Naive thymus-derived CD4-positive, alpha-beta T cell (primary cell): ENCODE measurements around the gene ZNF467. TPM values are rescaled to one million over a fixed set of nuclear protein-coding genes. Genes with fewer than 3 reads are reported as not detected.

Experiments
- ATAC-seq: fragments of 150-1000 bp; cut with Tn5 transposase; 2 replicates; pipeline ENCODE4 v1.10.0; 2021; ENCODE audit warnings: mild to moderate bottlenecking, moderate library complexity
- CTCF ChIA-PET: fragments of 350-600 bp; sonication (Branson Sonifier 250); formaldehyde crosslinking; loops from one replicate; lab custom pipeline; 2021; ENCODE audit warnings: antibody characterized with exemption; lab: Charles Lee
- POLR2A ChIA-PET: fragments of 350-600 bp; sonication (Branson Sonifier 250); formaldehyde crosslinking; loops from one replicate; lab custom pipeline; 2021; ENCODE audit warnings: antibody characterized with exemption, inconsistent platforms; lab: Charles Lee
- DNase-seq, 9 donors: peaks; one replicate each; pipeline versions ENCODE4 v3.0.0 to v3.0.0-alpha.2; 2020 to 2022; ENCODE audit warnings: mixed read lengths in 1 of 9
- H3K27ac ChIP-seq: one replicate; pipeline ENCODE4 v1.7.0; 2013; ENCODE audit warnings: mild to moderate bottlenecking, low read depth, low read length, moderate library complexity
- H3K27me3 ChIP-seq, 2 donors: one replicate each; pipeline ENCODE4 v1.7.0; 2013; ENCODE audit warnings: low read length in 2 of 2, mild to moderate bottlenecking in 2 of 2, moderate library complexity in 2 of 2; ENCODE audit not compliant: control insufficient read depth in 2 of 2, insufficient read depth in 2 of 2
- H3K36me3 ChIP-seq, 3 experiments: 1 replicate in 2 of 3; 2 replicates in 1 of 3; pipeline ENCODE4 v1.7.0; 2013; ENCODE audit warnings: low read length in 3 of 3, mild to moderate bottlenecking in 3 of 3, moderate library complexity in 1 of 3; ENCODE audit not compliant: insufficient read depth in 3 of 3, control insufficient read depth in 2 of 3
- H3K4me1 ChIP-seq, 2 donors: one replicate each; pipeline ENCODE4 v1.7.0; 2013; ENCODE audit warnings: low read length in 2 of 2, mild to moderate bottlenecking in 2 of 2, moderate library complexity in 1 of 2; ENCODE audit not compliant: control insufficient read depth in 2 of 2, insufficient read depth in 2 of 2
- H3K4me3 ChIP-seq: 2 replicates; pipeline ENCODE4 v1.7.0; 2013; ENCODE audit warnings: mild to moderate bottlenecking, low read length
- H3K9me3 ChIP-seq, 3 experiments: 1 replicate in 2 of 3; 2 replicates in 1 of 3; pipeline ENCODE4 v1.7.0; 2013; ENCODE audit warnings: low read length in 3 of 3; ENCODE audit not compliant: control insufficient read depth in 2 of 3
- H3K27ac Mint-ChIP-seq, 9 donors: one replicate each; pipeline ENCODE4 v1.8.0; 2020 to 2022; ENCODE audit warnings: mixed read lengths in 9 of 9, mild to moderate bottlenecking in 8 of 9, moderate library complexity in 5 of 9, inconsistent platforms in 2 of 9
- H3K27me3 Mint-ChIP-seq, 5 donors: one replicate each; pipeline ENCODE4 v1.8.0; 2021 to 2022; ENCODE audit warnings: mixed read lengths in 5 of 5, mild to moderate bottlenecking in 1 of 5
- H3K36me3 Mint-ChIP-seq, 5 donors: one replicate each; pipeline ENCODE4 v1.8.0; 2020 to 2022; ENCODE audit warnings: mixed read lengths in 5 of 5, mild to moderate bottlenecking in 3 of 5, inconsistent platforms in 1 of 5
- H3K4me1 Mint-ChIP-seq, 7 donors: one replicate each; pipeline ENCODE4 v1.8.0; 2020 to 2022; ENCODE audit warnings: mixed read lengths in 7 of 7, mild to moderate bottlenecking in 3 of 7, inconsistent platforms in 1 of 7
- H3K4me3 Mint-ChIP-seq, 10 donors: one replicate each; pipeline ENCODE4 v1.8.0; 2020 to 2022; ENCODE audit warnings: mild to moderate bottlenecking in 10 of 10, mixed read lengths in 10 of 10, moderate library complexity in 6 of 10, inconsistent platforms in 2 of 10
- H3K9me3 Mint-ChIP-seq, 11 donors: one replicate each; pipeline ENCODE4 v1.8.0; 2020 to 2022; ENCODE audit warnings: mixed read lengths in 11 of 11, mild to moderate bottlenecking in 4 of 11, inconsistent platforms in 1 of 11, moderate library complexity in 1 of 11
- intact Hi-C, 2 donors: fragments of 100-400 bp; cut with micrococcal nuclease; formaldehyde crosslinking; loops; one replicate each; pipeline ENCODE4 v1.15.1; 2023
- polyA plus RNA-seq, 2 donors: library from polyadenylated mRNA; unstranded; fragments of 300-500 nt; fragmentation: Illumina TruSeq; gene quantifications; one replicate each; pipeline ENCODE4 v1.2.3, GENCODE V29; 2021
- total RNA-seq, 6 experiments: library from RNA in 5 of 6; stranded (reverse) in 5 of 6; gene quantifications; 1 replicate in 5 of 6; 2 replicates in 1 of 6; pipeline ENCODE4 v1.2.3 and lab custom pipeline; 2021 to 2026

Gene ZNF467
- total and polyA plus RNA-seq, 7 experiments from 2014 or later, result 0.17 to 33.1 (median 6.8) TPM

DNA sequence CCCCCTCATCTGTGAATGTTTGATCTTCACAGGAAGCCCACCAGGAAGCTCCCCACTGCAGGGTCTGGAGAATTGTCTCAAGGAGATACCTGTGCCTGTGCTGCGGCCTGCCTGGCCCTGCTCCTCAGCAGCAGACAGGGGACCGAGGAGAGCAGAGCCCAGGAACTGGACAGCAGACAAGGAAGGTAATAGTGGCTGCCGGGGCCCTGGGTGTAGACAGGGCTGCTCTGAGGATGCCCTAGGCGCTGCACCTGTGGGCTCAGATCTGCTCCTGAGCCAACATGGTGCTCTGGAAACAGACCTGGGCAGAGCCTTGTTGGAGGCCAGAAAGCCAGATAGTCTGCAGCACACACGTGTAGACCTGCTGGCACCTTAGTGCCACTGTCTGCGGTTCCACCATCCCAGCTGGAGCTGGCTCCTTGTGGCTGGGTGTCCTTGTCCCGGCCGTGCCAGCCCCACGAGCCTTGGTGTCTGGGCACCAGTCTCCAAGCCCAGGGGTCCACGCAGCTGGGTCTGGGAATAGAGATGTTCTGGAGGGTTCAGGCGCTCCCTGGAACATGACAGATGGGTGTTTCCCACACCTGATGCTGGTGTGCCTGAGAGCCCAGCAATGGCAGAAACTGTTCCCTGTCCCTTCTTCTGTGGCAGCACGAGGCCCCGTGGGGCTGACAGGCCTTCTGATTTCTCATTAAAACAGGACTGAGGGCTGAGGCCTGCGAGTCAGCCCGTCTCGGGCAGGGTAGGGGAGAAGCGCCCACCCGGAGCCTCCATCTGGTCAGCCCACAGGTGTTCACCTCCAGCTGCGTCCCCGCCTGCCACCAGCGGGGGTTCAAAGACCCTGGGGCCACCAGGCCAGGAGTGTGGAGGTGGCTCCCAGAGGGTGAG is 44.7 kb downstream of the ZNF467 start:
- peaks cover 0 to 48% (median 7%) of the 10 kb centered on the region in 5 donors for H3K36me3 Mint-ChIP-seq
- H3K4me3 Mint-ChIP-seq, result no peak overlapping the region
- CTCF ChIA-PET, result interaction anchor here (1.0 kb wide), 1 partner anchor 13 kb away, joined by 3 read pairs; no protein-coding TSS in a partner anchor
- POLR2A ChIA-PET, result no interaction called here
- no peaks in the 10 kb centered on the region for H3K4me1 ChIP-seq
- no peak overlapping the region for H3K27ac ChIP-seq
- DNase-seq (no peak), ATAC-seq (no peak)
- H3K27me3 ChIP-seq, result no peaks in the 10 kb centered on the region
- peaks cover 0 to 92% (median 0%) of the 10 kb centered on the region in 3 experiments for H3K36me3 ChIP-seq
- no peaks in the 10 kb centered on the region for H3K9me3 Mint-ChIP-seq
- no peaks in the 10 kb centered on the region for H3K9me3 ChIP-seq
- no peaks in the 10 kb centered on the region for H3K4me1 Mint-ChIP-seq
- peak overlapping the region in 1 of 9 donors; percentile 46 for H3K27ac Mint-ChIP-seq
- no peaks in the 10 kb centered on the region for H3K27me3 Mint-ChIP-seq
- intact Hi-C loops, result no loop called here
- H3K4me3 ChIP-seq, result no peak overlapping the region

DNA sequence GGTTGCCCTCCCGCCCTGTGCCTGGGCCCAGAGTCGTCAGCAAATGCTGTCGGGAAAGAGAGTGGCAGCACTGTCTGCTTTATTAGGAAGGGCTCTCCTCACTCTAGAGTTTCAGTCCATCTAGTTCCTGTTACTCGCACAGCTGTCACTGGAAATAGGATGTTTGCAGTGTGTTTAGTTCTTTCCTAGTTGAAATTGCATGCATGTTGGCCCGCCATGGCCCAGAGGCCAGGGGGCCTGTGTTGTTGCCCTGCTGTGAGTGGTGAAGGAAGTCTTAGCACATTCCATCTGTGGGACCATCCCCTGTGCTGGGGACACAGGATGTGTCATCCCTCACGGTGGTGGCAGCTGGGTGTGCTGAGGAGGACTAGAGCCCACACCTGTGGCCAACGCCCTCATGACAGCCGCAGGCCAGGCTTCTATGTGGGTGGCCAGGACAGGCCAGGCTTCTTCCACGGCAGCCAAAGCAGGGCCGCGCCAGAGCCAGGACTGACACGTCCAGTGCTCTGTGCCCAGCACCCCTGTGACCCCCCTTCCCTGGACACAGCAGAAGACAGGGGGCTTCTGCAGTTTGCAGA is 45.4 kb downstream of the ZNF467 start:
- POLR2A ChIA-PET, result no interaction called here
- peaks cover 0 to 53% (median 7%) of the 10 kb centered on the region in 5 donors for H3K36me3 Mint-ChIP-seq

DNA sequence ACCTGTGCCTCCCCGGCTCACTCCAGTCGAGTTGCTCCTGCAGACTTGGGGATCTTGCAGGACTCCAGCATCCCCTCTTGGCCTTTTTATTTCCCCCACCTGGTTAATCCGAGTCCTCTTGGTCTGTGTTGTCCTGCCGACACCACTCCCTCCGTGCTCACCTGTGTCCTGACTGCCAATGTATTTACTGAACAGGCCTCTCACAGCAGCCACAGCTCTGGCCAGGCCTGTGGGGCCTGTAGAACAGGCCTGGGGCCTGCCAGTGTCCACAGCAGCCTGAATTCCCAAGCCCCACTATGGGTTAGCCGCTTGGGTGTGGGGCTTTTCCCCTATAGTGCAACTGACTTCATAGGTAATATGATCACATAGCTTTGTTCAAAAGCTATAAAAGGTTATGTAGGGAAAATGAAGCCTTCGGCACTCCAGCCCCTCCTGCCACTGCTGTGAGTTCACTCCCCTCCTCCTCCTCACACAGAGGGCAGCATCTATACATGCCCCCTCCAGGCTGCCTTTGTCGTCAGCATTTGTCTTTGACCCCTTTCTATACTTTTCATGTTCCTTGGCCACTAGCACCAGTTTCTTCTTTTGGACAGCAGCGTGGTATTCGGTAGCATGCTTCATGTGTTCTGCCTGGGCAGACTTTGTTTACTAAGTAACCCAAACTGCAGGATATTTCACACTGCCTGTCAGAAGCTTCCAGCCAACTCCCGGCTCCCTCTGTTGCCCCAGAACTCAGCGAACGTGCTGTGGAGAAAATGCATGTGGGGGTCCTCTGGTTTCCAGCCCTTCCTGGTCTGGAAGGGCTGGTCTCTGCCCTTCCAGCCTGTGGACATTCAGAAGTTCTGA is 46.1 kb downstream of the ZNF467 start:
- DNase-seq (no peak), ATAC-seq (no peak)
- Mint-ChIP-seq H3K27me3 (no peaks in the 10 kb centered on the region), H3K36me3 (peaks cover 0 to 47% (median 7%) of the 10 kb centered on the region in 5 donors), H3K9me3 (no peaks in the 10 kb centered on the region), H3K27ac (peak overlapping the region in 1 of 9 donors; percentile 68), H3K4me3 (no peak overlapping the region), H3K4me1 (no peaks in the 10 kb centered on the region)
- no peaks in the 10 kb centered on the region for H3K9me3 ChIP-seq
- H3K4me1 ChIP-seq, result no peaks in the 10 kb centered on the region
- ChIA-PET POLR2A (no interaction called here), CTCF (interaction anchor here (0.7 kb wide), 1 partner anchor 44 kb away, joined by 6 read pairs; no protein-coding TSS in a partner anchor)
- H3K4me3 ChIP-seq, result no peak overlapping the region
- intact Hi-C loops, result no loop called here
- peaks cover 0 to 92% (median 0%) of the 10 kb centered on the region in 3 experiments for H3K36me3 ChIP-seq
- H3K27me3 ChIP-seq, result no peaks in the 10 kb centered on the region
- H3K27ac ChIP-seq, result no peak overlapping the region

More for the DNA sequence above, 45.4 kb downstream of the ZNF467 start:
- Histone ChIP-seq H3K27ac (no peak overlapping the region), H3K4me1 (no peaks in the 10 kb centered on the region), H3K4me3 (no peak overlapping the region), H3K36me3 (peaks cover 0 to 92% (median 0%) of the 10 kb centered on the region in 3 experiments), H3K9me3 (no peaks in the 10 kb centered on the region), H3K27me3 (no peaks in the 10 kb centered on the region)
- Mint-ChIP-seq H3K4me1 (no peaks in the 10 kb centered on the region), H3K4me3 (no peak overlapping the region), H3K27ac (no peak overlapping the region), H3K27me3 (no peaks in the 10 kb centered on the region), H3K9me3 (no peaks in the 10 kb centered on the region)
- ATAC-seq (no peak), DNase-seq (no peak)
- intact Hi-C loops, result no loop called here
- CTCF ChIA-PET, result no interaction called here

DNA sequence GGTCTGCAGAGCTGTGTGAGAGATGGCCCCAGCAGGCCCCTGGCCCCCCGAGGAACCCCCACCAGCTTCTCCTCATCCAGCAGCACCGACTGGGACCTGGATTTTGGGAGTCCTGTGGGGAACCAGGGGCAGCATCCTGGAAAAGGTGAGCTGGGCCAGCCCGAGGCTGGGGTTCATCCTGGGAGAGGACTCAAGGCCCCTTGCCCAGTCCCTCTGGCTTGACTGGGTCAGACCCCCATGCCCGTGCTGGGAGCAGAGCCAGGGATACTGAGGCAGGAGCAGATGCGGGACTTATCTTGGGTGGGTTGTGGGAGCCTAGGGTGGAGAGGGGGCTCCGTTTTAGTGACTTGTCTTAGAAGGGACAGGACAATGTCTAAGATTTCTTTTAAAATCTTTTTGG is 47.5 kb downstream of the ZNF467 start:
- H3K36me3 Mint-ChIP-seq, result peaks cover 0 to 45% (median 4%) of the 10 kb centered on the region in 5 donors
- no peak overlapping the region for H3K4me3 Mint-ChIP-seq
- no peaks in the 10 kb centered on the region for H3K27me3 Mint-ChIP-seq
- no peak for DNase-seq
- ATAC-seq, result no peak
- peaks cover 0 to 91% (median 0%) of the 10 kb centered on the region in 3 experiments for H3K36me3 ChIP-seq
- no peaks in the 10 kb centered on the region for H3K9me3 Mint-ChIP-seq
- intact Hi-C loops, result no loop called here
- H3K27ac Mint-ChIP-seq, result no peak overlapping the region
- no peaks in the 10 kb centered on the region for H3K27me3 ChIP-seq
- H3K27ac ChIP-seq, result no peak overlapping the region
- H3K4me1 Mint-ChIP-seq, result no peaks in the 10 kb centered on the region
- no peak overlapping the region for H3K4me3 ChIP-seq
- no peaks in the 10 kb centered on the region for H3K4me1 ChIP-seq
- no peaks in the 10 kb centered on the region for H3K9me3 ChIP-seq
- POLR2A ChIA-PET, result no interaction called here
- CTCF ChIA-PET, result no interaction called here

DNA sequence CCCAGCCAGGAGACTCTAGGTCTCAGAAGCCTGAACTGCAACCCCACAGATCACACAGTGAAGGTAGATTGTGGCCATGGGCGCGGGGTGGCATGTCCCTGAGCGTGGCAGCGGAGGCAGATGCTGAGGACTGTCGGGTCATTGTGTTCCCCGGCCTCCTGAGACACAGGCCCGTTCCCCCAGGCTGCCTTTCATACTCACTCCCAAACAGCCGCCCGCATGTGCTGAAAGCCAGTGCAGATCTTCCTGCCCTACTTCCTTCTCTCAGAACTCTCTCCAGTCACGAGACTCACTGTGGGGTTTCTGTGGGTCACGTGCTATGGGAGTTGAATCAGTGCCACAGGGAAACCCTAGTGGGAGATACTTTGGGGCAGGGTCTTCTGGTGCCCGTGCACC is 48.0 kb downstream of the ZNF467 start:
- no peak overlapping the region for H3K4me3 Mint-ChIP-seq
- no peaks in the 10 kb centered on the region for H3K9me3 ChIP-seq
- no peak overlapping the region for H3K27ac ChIP-seq
- H3K4me1 Mint-ChIP-seq, result no peaks in the 10 kb centered on the region
- H3K4me3 ChIP-seq, result no peak overlapping the region
- ATAC-seq (no peak), DNase-seq (no peak)
- no peaks in the 10 kb centered on the region for H3K9me3 Mint-ChIP-seq
- H3K27me3 ChIP-seq, result no peaks in the 10 kb centered on the region
- H3K27ac Mint-ChIP-seq, result no peak overlapping the region
- no peaks in the 10 kb centered on the region for H3K4me1 ChIP-seq
- CTCF ChIA-PET, result no interaction called here
- POLR2A ChIA-PET, result no interaction called here
- intact Hi-C loops, result no loop called here
- H3K36me3 ChIP-seq, result peaks cover 0 to 92% (median 0%) of the 10 kb centered on the region in 3 experiments
- peaks cover 0 to 43% (median 4%) of the 10 kb centered on the region in 5 donors for H3K36me3 Mint-ChIP-seq
- H3K27me3 Mint-ChIP-seq, result no peaks in the 10 kb centered on the region

DNA sequence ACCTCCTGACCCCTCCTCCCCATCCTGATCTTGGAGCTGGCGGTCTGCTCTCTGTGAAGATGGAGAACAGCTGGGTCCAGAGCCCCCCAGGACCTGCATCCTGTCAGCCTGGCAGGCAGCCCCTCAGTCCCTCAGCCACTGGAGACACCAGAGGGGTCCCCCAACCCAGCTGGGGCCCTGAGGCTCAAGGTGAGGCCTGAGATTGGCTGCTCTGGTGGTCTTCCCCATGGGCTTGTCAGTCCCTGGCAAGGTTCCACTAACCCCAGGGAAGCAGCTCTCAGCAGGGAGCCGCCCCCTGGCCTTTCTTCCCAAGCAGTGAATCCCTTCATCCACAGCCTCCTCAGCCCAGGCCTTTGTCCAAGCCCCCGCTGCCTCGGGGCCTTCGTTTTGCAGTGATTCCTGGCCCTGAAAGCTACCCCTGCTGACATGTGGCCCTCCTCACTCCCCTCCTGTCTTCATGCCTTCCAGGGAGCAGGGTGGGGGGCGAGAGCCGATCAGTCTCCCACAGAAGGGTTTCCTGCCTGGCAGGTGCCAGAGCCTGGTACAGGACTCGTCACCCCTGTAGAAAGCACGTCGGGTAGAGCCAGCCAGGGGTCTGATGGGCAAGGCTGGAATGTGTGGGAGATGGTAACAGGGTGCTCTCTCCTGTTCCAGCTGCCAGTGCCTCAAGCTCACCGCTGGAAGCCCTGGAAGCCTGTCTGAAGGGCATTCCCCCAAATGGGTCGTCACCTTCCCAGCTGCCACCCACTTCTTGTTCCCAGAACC is 48.5 kb downstream of the ZNF467 start:
- intact Hi-C loops, result no loop called here
- Mint-ChIP-seq H3K4me1 (no peaks in the 10 kb centered on the region), H3K27me3 (no peaks in the 10 kb centered on the region), H3K36me3 (peaks cover 0 to 46% (median 4%) of the 10 kb centered on the region in 5 donors), H3K27ac (no peak overlapping the region), H3K4me3 (no peak overlapping the region), H3K9me3 (no peaks in the 10 kb centered on the region)
- H3K4me3 ChIP-seq, result no peak overlapping the region
- no peak for DNase-seq
- peaks cover 0 to 92% (median 0%) of the 10 kb centered on the region in 3 experiments for H3K36me3 ChIP-seq
- ATAC-seq, result no peak
- POLR2A ChIA-PET, result no interaction called here
- H3K27ac ChIP-seq, result no peak overlapping the region
- H3K4me1 ChIP-seq, result no peaks in the 10 kb centered on the region
- H3K27me3 ChIP-seq, result no peaks in the 10 kb centered on the region
- CTCF ChIA-PET, result no interaction called here
- H3K9me3 ChIP-seq, result no peaks in the 10 kb centered on the region
